Measurements from ENCODE around the gene TXNDC15. TPM values are rescaled to one million over a fixed set of nuclear protein-coding genes. Genes with fewer than 3 reads are reported as not detected.

Gene TXNDC15
- total RNA-seq, 1 donor from 2014 or later, result 46.5 TPM

DNA sequence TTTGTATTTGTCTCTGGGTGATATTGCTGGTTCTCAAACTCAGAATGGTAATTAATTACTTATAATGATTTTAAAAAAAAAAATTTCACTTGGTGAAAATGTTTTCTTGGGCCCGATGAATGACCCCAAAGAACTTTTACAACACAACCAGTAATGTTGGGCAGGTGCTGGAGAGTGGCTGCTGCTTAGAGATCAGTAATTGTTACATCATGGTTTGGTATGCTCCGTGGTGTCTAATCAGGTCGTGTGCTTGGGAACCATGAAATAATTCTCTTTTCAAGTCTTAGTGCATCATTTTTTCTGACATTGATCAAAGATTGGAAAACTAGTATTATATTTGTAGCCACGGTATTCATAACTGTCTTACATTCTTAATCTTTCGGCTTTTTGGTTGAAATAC lies 60.0 kb downstream of the TXNDC15 start:
- no peaks in the 10 kb centered on the region for H3K9me3 Mint-ChIP-seq (ENCODE audit: low read depth)
- peaks cover 8% of the 10 kb centered on the region for H3K36me3 Mint-ChIP-seq (ENCODE audit: insufficient read depth)
- no peak overlapping the region for H3K27ac Mint-ChIP-seq
- DNase-seq (ENCODE audit: low spot score, unreplicated experiment), result no peak
- H3K4me1 Mint-ChIP-seq (ENCODE audit: low read depth), result peaks cover 4% of the 10 kb centered on the region
- TF ChIP-seq, protein P1, sequence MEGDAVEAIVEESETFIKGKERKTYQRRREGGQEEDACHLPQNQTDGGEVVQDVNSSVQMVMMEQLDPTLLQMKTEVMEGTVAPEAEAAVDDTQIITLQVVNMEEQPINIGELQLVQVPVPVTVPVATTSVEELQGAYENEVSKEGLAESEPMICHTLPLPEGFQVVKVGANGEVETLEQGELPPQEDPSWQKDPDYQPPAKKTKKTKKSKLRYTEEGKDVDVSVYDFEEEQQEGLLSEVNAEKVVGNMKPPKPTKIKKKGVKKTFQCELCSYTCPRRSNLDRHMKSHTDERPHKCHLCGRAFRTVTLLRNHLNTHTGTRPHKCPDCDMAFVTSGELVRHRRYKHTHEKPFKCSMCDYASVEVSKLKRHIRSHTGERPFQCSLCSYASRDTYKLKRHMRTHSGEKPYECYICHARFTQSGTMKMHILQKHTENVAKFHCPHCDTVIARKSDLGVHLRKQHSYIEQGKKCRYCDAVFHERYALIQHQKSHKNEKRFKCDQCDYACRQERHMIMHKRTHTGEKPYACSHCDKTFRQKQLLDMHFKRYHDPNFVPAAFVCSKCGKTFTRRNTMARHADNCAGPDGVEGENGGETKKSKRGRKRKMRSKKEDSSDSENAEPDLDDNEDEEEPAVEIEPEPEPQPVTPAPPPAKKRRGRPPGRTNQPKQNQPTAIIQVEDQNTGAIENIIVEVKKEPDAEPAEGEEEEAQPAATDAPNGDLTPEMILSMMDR (IDR thresholded peaks at IDR 0.05; ENCODE audit: unreplicated experiment), result no peak
- no peak overlapping the region for H3K4me3 Mint-ChIP-seq (ENCODE audit: low read depth)
- no peaks in the 10 kb centered on the region for H3K27me3 Mint-ChIP-seq

DNA sequence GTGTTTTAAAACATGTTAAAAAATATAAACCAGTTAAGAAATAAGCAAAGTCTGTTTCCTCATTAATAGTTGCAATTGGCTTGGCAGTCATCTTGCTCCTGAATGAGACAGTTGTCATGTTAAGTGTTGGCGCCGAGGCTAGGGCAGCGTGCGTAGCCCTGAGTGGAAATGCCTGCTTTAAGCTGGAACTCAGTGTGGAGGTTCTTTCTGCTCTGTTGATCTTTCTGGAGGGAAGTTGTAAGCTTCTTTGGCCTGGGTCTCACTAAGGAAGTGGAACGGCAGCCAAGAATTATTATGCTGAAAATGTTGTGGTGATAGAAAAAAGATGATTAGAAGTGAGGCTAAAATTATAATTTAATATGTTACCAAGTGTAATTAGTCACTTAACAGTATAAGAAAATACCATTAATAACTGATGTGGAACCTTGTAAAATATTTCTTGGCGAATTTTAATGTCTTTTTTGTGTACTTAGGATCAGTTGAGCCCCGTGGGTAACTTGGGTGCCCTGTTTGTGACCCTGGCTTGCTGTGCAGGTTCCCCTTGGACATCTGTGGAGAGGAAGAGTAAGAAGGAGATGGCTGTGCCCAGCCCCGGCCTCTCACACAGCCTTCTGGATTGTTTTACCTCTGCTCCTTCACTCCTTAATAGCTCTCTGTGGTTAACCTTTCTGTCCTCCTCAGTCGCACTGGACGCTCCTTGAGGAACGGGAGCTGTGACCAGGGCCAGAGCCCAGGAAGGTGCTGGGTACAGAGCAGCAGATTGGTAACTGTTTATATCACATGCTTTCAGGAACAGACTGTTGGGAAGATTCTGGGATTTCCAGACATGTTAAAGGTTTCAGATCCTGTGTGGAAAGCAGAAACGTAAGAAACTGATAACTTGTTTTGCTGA lies 61.8 kb downstream of the TXNDC15 start:
- TF ChIP-seq, protein P1 (IDR thresholded peaks at IDR 0.05; ENCODE audit: unreplicated experiment), result no peak
- peaks cover 6% of the 10 kb centered on the region for H3K36me3 Mint-ChIP-seq (ENCODE audit: insufficient read depth)
- no peak for DNase-seq (ENCODE audit: low spot score, unreplicated experiment)
- H3K9me3 Mint-ChIP-seq (ENCODE audit: low read depth), result no peaks in the 10 kb centered on the region
- no peak overlapping the region for H3K27ac Mint-ChIP-seq
- peaks cover 4% of the 10 kb centered on the region for H3K4me1 Mint-ChIP-seq (ENCODE audit: low read depth)
- no peaks in the 10 kb centered on the region for H3K27me3 Mint-ChIP-seq
- H3K4me3 Mint-ChIP-seq (ENCODE audit: low read depth), result no peak overlapping the region

DNA sequence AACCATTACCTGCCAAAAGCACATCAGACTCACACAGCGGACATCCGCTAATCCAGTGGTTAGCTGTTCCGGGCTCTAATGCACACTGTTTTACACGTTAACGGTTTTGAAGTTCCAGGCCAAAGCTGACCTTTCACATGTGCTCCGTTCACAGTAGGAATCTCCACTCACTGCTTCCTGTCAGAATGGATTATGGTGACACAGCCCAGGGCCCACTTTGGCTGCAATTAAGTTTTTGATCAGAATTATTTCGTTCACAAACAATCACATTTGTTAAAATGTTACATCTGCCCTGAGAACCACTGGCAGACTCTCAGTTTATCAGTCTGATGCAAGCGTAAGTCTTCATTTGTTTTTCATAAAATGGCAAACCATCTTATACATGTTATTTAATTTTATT lies 63.4 kb downstream of the TXNDC15 start:
- TF ChIP-seq, protein P1 (IDR thresholded peaks at IDR 0.05; ENCODE audit: unreplicated experiment), result no peak
- Mint-ChIP-seq H3K27ac (no peak overlapping the region), H3K9me3 (ENCODE audit: low read depth) (no peaks in the 10 kb centered on the region), H3K36me3 (ENCODE audit: insufficient read depth) (peaks cover 7% of the 10 kb centered on the region), H3K27me3 (no peaks in the 10 kb centered on the region), H3K4me3 (ENCODE audit: low read depth) (no peak overlapping the region), H3K4me1 (ENCODE audit: low read depth) (peaks cover 4% of the 10 kb centered on the region)
- DNase-seq (ENCODE audit: low spot score, unreplicated experiment), result no peak

DNA sequence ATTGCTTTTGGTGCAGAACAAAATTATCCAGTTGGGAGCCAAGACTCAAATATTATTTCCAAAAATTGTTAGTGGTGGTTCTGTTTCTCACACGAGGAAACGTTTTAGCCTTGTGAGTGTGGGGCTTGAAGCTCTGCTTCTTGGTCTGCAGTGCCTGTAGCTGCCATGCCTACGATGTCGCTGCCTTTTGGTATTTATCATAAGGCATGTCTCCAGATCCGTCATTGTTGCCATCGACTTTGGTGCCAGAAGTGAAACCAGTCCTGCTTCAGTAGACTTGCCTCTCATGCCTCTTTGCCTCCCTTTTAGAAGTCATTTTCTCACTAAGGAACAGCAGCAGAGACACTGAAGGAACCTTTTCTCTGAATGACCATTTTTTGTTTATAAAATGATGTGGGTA lies 63.9 kb downstream of the TXNDC15 start:
- Mint-ChIP-seq H3K9me3 (ENCODE audit: low read depth) (no peaks in the 10 kb centered on the region), H3K27ac (no peak overlapping the region), H3K4me1 (ENCODE audit: low read depth) (peaks cover 4% of the 10 kb centered on the region), H3K4me3 (ENCODE audit: low read depth) (no peak overlapping the region), H3K27me3 (no peaks in the 10 kb centered on the region), H3K36me3 (ENCODE audit: insufficient read depth) (peaks cover 7% of the 10 kb centered on the region)
- TF ChIP-seq, protein P1 (IDR thresholded peaks at IDR 0.05; ENCODE audit: unreplicated experiment), result no peak
- no peak for DNase-seq (ENCODE audit: low spot score, unreplicated experiment)

DNA sequence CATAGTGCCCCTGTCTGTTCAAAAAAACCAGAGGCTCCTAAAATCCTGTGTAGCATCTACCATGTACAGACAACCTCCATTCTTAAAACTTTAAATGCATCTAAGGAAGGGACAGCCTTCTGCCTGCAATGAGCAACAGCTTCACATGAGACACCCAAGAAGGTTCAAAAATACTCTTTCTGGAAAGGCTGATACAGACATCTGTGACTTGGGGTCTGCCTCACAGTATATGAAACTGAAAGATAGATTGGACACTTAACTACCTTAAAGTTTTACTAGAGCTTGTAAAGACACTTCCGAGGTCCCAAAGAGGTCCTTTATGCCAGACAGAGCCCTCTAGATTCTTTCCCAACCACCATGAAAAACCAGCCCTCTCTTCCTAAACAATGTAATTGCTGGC lies 65.3 kb downstream of the TXNDC15 start:
- Mint-ChIP-seq H3K36me3 (ENCODE audit: insufficient read depth) (peaks cover 8% of the 10 kb centered on the region), H3K4me3 (ENCODE audit: low read depth) (no peak overlapping the region), H3K9me3 (ENCODE audit: low read depth) (no peaks in the 10 kb centered on the region), H3K4me1 (ENCODE audit: low read depth) (peaks cover 4% of the 10 kb centered on the region), H3K27ac (no peak overlapping the region), H3K27me3 (no peaks in the 10 kb centered on the region)
- TF ChIP-seq, protein P1 (IDR thresholded peaks at IDR 0.05; ENCODE audit: unreplicated experiment), result no peak
- DNase-seq (ENCODE audit: low spot score, unreplicated experiment), result no peak

All from progenitor cell of endocrine pancreas (in vitro differentiated cells).